Measurements from ENCODE around the gene IFT81.

The IFT81 gene

GRCh38 chr12:110234331-110234751, 110.2 kb downstream of the IFT81 start:
- TF ChIP-seq CTCF (IDR thresholded peaks at IDR 0.05; ENCODE audit: insufficient read depth, low read depth, low read length, missing control alignments) = no peak
- DNase-seq (ENCODE audit: low read depth) = no peak
- H3K4me3 ChIP-seq (ENCODE audit: low read depth, low read length) = no peak overlapping the region

GRCh38 chr12:110234755-110235154, 110.6 kb downstream of the IFT81 start:
- DNase-seq (ENCODE audit: low read depth) = no peak
- TF ChIP-seq CTCF (IDR thresholded peaks at IDR 0.05; ENCODE audit: insufficient read depth, low read depth, low read length, missing control alignments) = no peak
- no peak overlapping the region for H3K4me3 ChIP-seq (ENCODE audit: low read depth, low read length)

GRCh38 chr12:110235383-110235782, 111.2 kb downstream of the IFT81 start:
- H3K4me3 ChIP-seq (ENCODE audit: low read depth, low read length) = no peak overlapping the region
- no peak for DNase-seq (ENCODE audit: low read depth)
- no peak for TF ChIP-seq CTCF (IDR thresholded peaks at IDR 0.05; ENCODE audit: insufficient read depth, low read depth, low read length, missing control alignments)

- no peak overlapping the region for H3K4me3 ChIP-seq (ENCODE audit: low read depth, low read length)
- DNase-seq (ENCODE audit: low read depth) = no peak
- no peak for TF ChIP-seq CTCF (IDR thresholded peaks at IDR 0.05; ENCODE audit: insufficient read depth, low read depth, low read length, missing control alignments)
These were observed 119.1 kb downstream of the IFT81 start for GRCh38 chr12:110243227-110243626.

GRCh38 chr12:110244372-110244771, 120.2 kb downstream of the IFT81 start:
- no peak for TF ChIP-seq CTCF (IDR thresholded peaks at IDR 0.05; ENCODE audit: insufficient read depth, low read depth, low read length, missing control alignments)
- H3K4me3 ChIP-seq (ENCODE audit: low read depth, low read length) = no peak overlapping the region
- DNase-seq (ENCODE audit: low read depth) = no peak

GRCh38 chr12:110244829-110245228, 120.7 kb downstream of the IFT81 start:
- no peak overlapping the region for H3K4me3 ChIP-seq (ENCODE audit: low read depth, low read length)
- TF ChIP-seq CTCF (IDR thresholded peaks at IDR 0.05; ENCODE audit: insufficient read depth, low read depth, low read length, missing control alignments) = no peak
- no peak for DNase-seq (ENCODE audit: low read depth)

- H3K4me3 ChIP-seq (ENCODE audit: low read depth, low read length) = no peak overlapping the region
- peak; percentile 74 for TF ChIP-seq CTCF (IDR thresholded peaks at IDR 0.05; ENCODE audit: insufficient read depth, low read depth, low read length, missing control alignments)
- DNase-seq (ENCODE audit: low read depth) = peak; percentile 68
These were observed 121.2 kb downstream of the IFT81 start for GRCh38 chr12:110245369-110245772.
